NT2/D1 (cell line): ENCODE data around the gene UBE2F.
"Not testable (repeated sequence)": the region's sequence is repeated elsewhere in the genome, so short reads cannot be mapped to it uniquely, and the experiment has no call there.

Source experiments
- DNase-seq: peaks from one replicate; pipeline ENCODE4 v3.0.0-alpha.2; 2011; ENCODE audit warnings: low read depth, low spot score
- H3K27me3 ChIP-seq: 2 replicates; pipeline ENCODE4 v1.6.0; 2011; ENCODE audit warnings: mild to moderate bottlenecking; ENCODE audit not compliant: insufficient read length, insufficient read depth
- H3K36me3 ChIP-seq: 2 replicates; pipeline ENCODE4 v1.6.1; 2011; ENCODE audit warnings: mild to moderate bottlenecking, low read length, mixed read lengths; ENCODE audit not compliant: insufficient read depth, insufficient read length
- H3K4me1 ChIP-seq: 2 replicates; pipeline ENCODE4 v1.5.1; 2011; ENCODE audit not compliant: insufficient read depth, insufficient read length
- H3K4me3 ChIP-seq: 2 replicates; pipeline ENCODE4 v1.5.1; 2011; ENCODE audit warnings: low read depth; ENCODE audit not compliant: insufficient read length
- H3K9ac ChIP-seq: 2 replicates; pipeline ENCODE4 v1.6.0; 2011; ENCODE audit warnings: low read depth; ENCODE audit not compliant: insufficient read length
- H3K9me3 ChIP-seq: 2 replicates; pipeline ENCODE4 v1.5.1; 2011; ENCODE audit warnings: mild to moderate bottlenecking, low read length; ENCODE audit not compliant: insufficient read depth
- SUZ12 ChIP-seq: IDR thresholded peaks from 2 replicates; pipeline ENCODE4 v1.6.1; 2011; ENCODE audit not compliant: insufficient read length, insufficient read depth; ENCODE audit errors: extremely low read depth
- YY1 ChIP-seq: IDR thresholded peaks from 2 replicates; pipeline ENCODE4 v1.6.1; 2011; ENCODE audit not compliant: insufficient read length, insufficient read depth
- ZNF274 ChIP-seq: IDR thresholded peaks from 2 replicates; pipeline ENCODE4 v1.6.1; 2011; ENCODE audit warnings: mild to moderate bottlenecking, low read depth, low read length

Gene UBE2F

GRCh38 chr2:237961637-237962036, 5.2 kb upstream of the UBE2F start:
- no peak overlapping the region for H3K4me3 ChIP-seq
- no peak for DNase-seq
- no peaks in the 10 kb centered on the region for H3K4me1 ChIP-seq
- H3K9me3 ChIP-seq, result peaks cover 37% of the 10 kb centered on the region
- TF ChIP-seq YY1 (no peak), SUZ12 (no peak), ZNF274 (no peak)
- no peak overlapping the region for H3K9ac ChIP-seq
- no peaks in the 10 kb centered on the region for H3K36me3 ChIP-seq
- peaks cover 34% of the 10 kb centered on the region for H3K27me3 ChIP-seq

- Histone ChIP-seq H3K36me3 (no peaks in the 10 kb centered on the region), H3K27me3 (peaks cover 29% of the 10 kb centered on the region), H3K9ac (no peak overlapping the region), H3K4me3 (no peak overlapping the region), H3K9me3 (peaks cover 37% of the 10 kb centered on the region), H3K4me1 (no peaks in the 10 kb centered on the region)
- DNase-seq, result no peak
- TF ChIP-seq SUZ12, result no peak
- TF ChIP-seq YY1, result no peak
- TF ChIP-seq ZNF274, result no peak
Measured at GRCh38 chr2:237962432-237963084, 4.3 kb upstream of the UBE2F start.

- not testable (repeated sequence) for H3K36me3 ChIP-seq, DNase-seq, H3K4me3 ChIP-seq, H3K4me1 ChIP-seq, H3K9ac ChIP-seq
- Histone ChIP-seq H3K27me3 (peaks cover 33% of the 10 kb centered on the region), H3K9me3 (peaks cover 37% of the 10 kb centered on the region)
Measured at GRCh38 chr2:237963490-237963991, 3.3 kb upstream of the UBE2F start.

GRCh38 chr2:237964194-237964577, 2.6 kb upstream of the UBE2F start:
- Histone ChIP-seq H3K4me3 (no peak overlapping the region), H3K4me1 (peaks cover 7% of the 10 kb centered on the region), H3K9ac (no peak overlapping the region), H3K9me3 (peaks cover 37% of the 10 kb centered on the region), H3K36me3 (peaks cover 2% of the 10 kb centered on the region), H3K27me3 (peaks cover 34% of the 10 kb centered on the region)
- no peak for DNase-seq
- TF ChIP-seq ZNF274, result no peak

GRCh38 chr2:237964578-237965404, 2.0 kb upstream of the UBE2F start:
- Histone ChIP-seq H3K4me1 (peaks cover 7% of the 10 kb centered on the region), H3K4me3 (no peak overlapping the region), H3K27me3 (peaks cover 34% of the 10 kb centered on the region), H3K9me3 (peaks cover 37% of the 10 kb centered on the region), H3K9ac (no peak overlapping the region), H3K36me3 (peaks cover 7% of the 10 kb centered on the region)
- TF ChIP-seq YY1, result no peak
- no peak for TF ChIP-seq SUZ12
- no peak for TF ChIP-seq ZNF274
- DNase-seq, result no peak

- peaks cover 35% of the 10 kb centered on the region for H3K9me3 ChIP-seq
- not testable (repeated sequence) for H3K9ac ChIP-seq
Measured at GRCh38 chr2:237965844-237966243, 970 bp upstream of the UBE2F start.

GRCh38 chr2:237966250-237966564, 607 bp upstream of the UBE2F start:
- Histone ChIP-seq H3K27me3 (peaks cover 34% of the 10 kb centered on the region), H3K9me3 (peaks cover 31% of the 10 kb centered on the region), H3K36me3 (peaks cover 7% of the 10 kb centered on the region), H3K4me1 (peaks cover 7% of the 10 kb centered on the region), H3K9ac (peak overlapping the region; percentile 89), H3K4me3 (peak overlapping the region; percentile 81)
- TF ChIP-seq SUZ12, result no peak
- no peak for TF ChIP-seq ZNF274
- TF ChIP-seq YY1, result no peak
- no peak for DNase-seq

More at GRCh38 chr2:237965844-237966243, 970 bp upstream of the UBE2F start:
- not testable (repeated sequence) for H3K4me1 ChIP-seq, H3K36me3 ChIP-seq, DNase-seq, H3K4me3 ChIP-seq
- H3K27me3 ChIP-seq, result peaks cover 34% of the 10 kb centered on the region
